HG02870 (cell line): ENCODE data around the gene GPRASP3.

Experiments used
- ATAC-seq: cut with Tn5 transposase; IDR thresholded peaks from one replicate; pipeline ENCODE4 v1.9.1; 2021; ENCODE audit warnings: mild to moderate bottlenecking, moderate library complexity; ENCODE audit not compliant: unreplicated experiment

The GPRASP3 gene

GRCh38 chrX:102745857-102746584 lies 25.5 kb downstream of the GPRASP3 start:
- ATAC-seq, result no peak

DNA sequence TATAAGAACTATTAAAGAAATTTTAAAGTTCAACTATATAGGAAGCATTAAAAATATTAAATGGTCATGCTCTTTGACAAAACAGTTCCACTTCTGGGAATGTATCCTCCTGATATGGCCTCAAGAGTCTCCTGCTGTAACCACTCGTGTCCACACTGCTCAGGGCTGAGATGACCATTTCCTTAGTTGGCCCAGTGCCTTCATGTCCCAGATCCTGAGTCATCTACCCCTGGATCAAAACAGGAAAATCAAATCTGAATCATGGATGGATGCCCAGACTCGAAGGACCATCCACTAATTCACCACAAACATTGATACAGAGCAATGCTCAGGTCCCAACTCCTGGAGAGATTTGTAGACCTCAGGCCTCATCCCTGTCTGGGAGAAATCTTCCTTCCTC lies 44.7 kb downstream of the GPRASP3 start:
- ATAC-seq, result no peak

DNA sequence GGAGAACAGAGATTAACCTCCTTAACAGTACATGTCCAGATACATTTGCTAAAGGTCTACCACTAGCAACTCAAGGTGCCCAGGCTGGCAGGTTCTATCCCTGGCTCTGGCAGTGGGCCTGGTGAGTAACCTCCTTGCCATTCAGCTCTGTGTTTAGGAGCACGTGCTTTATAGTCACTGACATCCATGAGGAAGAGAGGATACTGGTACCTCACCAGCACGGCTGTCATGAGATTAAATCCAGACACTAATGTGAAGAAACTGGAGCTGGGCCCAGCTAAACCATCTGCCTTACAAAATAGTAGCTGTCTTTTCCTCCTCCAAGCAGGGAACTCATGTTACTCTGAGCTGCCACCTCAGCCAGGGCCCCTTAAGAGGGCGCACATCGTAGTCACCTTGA lies 45.3 kb downstream of the GPRASP3 start:
- ATAC-seq, result no peak

- no peak for ATAC-seq
Measured at GRCh38 chrX:102767287-102767686, 46.7 kb downstream of the GPRASP3 start.

- peak; percentile 93 for ATAC-seq
Measured at GRCh38 chrX:102768987-102769761, 48.6 kb downstream of the GPRASP3 start.
